Measurements from ENCODE around the gene EBLN1.

Gene EBLN1

DNA sequence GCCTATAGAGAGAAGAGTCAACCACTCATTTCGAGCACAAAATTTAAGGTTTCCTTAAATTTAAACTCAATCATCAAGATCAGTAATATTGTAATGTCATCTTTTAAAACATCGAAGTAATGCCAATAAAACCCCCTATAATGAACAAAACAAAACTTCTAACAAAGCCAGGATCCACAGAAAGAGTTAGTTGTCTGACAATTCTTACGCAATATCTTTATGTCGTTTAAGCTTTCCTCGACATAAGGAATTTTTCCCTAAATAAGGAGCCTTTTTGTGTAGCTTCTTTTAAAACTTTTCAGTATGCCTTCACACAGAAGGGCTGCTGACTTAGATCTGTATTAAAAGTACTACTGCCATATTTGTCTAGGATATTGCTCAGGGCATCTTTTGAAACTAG, 7.5 kb downstream of the EBLN1 start:
- H3K4me1 Mint-ChIP-seq (ENCODE audit: low read depth), result no peaks in the 10 kb centered on the region
- no peaks in the 10 kb centered on the region for H3K9me3 Mint-ChIP-seq
- H3K27ac Mint-ChIP-seq, result no peak overlapping the region
- intact Hi-C loops (cut with micrococcal nuclease), result no loop called here
- no peaks in the 10 kb centered on the region for H3K27me3 Mint-ChIP-seq
- no peak overlapping the region for H3K4me3 Mint-ChIP-seq
- no peaks in the 10 kb centered on the region for H3K36me3 Mint-ChIP-seq (ENCODE audit: low read depth)

DNA sequence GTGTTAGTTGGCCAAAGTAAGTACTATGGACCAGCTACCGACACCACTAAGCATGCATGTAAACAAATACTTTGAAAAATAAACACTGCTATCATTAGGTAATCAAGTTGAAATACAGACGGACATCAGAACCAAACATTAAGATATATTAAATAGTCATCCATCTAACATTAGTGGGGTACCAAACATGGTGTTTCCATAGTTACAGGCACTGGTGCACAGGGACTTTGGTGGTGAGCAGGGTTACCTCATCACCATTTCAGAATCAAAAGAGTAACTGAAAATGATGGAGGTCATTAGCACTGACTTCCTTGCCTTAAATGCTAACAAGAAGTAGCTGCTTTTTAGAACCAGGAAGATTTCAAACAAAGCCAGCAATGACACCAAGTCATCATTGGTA, 23.9 kb downstream of the EBLN1 start:
- Mint-ChIP-seq H3K36me3 (ENCODE audit: low read depth) (no peaks in the 10 kb centered on the region), H3K4me3 (no peak overlapping the region), H3K27ac (no peak overlapping the region), H3K27me3 (no peaks in the 10 kb centered on the region), H3K4me1 (ENCODE audit: low read depth) (no peaks in the 10 kb centered on the region), H3K9me3 (no peaks in the 10 kb centered on the region)
- intact Hi-C loops (cut with micrococcal nuclease), result no loop called here

DNA sequence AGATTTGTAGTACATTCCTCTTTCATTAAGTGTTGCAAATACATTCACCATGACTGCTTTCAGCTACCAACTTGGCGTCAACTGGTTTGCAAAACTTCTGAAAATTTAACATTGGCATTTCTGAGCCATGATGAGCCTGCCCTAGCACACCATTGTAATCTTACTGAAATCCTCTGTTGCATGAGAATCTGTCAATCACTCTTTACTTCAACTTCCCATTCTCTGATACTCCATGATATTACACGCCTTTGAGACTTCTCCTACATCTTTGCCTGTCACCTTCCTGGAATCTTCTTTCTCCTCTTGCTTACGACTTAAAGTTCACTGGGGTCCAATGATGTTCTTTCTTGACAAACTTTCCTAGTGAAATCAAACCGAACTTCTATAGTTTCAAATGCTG, 32.2 kb downstream of the EBLN1 start:
- Mint-ChIP-seq H3K4me1 (ENCODE audit: low read depth) (no peaks in the 10 kb centered on the region), H3K27me3 (no peaks in the 10 kb centered on the region), H3K4me3 (no peak overlapping the region), H3K36me3 (ENCODE audit: low read depth) (no peaks in the 10 kb centered on the region), H3K9me3 (no peaks in the 10 kb centered on the region), H3K27ac (no peak overlapping the region)
- intact Hi-C loops (cut with micrococcal nuclease), result no loop called here

DNA sequence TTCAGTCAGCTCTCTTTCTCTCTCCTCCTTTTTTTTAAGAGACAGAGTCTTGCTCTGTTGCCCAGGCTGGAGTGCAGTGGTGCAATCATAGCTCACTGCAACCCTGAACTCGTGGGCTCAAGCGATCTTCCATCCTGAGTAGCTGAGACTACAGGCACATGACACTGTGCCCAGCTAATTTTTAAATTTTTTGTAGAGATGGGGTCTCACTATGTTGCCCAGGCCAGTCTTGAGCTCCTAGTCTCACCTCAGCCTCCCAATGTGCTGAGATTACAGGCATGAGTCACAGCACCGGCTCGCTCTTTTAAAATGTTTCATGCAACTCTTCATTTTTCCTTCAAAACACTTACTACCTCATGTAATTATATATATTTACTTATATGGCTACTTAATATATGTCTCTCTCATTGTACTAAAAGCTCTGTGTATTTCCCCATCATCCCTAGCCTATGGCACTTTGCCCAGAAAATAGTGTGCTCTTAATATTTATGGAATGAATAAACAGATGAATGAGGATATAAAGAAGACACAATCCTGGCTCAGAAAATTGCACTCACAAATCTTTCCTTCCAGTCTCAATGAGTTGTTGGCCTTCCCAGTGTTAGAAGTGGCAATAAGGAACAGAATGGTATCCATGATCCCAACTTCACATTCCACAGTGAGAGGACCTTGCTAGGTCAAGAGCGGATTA, 33.9 kb downstream of the EBLN1 start:
- Mint-ChIP-seq H3K27me3 (no peaks in the 10 kb centered on the region), H3K4me3 (no peak overlapping the region), H3K27ac (no peak overlapping the region), H3K9me3 (no peaks in the 10 kb centered on the region), H3K36me3 (ENCODE audit: low read depth) (no peaks in the 10 kb centered on the region), H3K4me1 (ENCODE audit: low read depth) (no peaks in the 10 kb centered on the region)
- intact Hi-C loops (cut with micrococcal nuclease), result no loop called here

DNA sequence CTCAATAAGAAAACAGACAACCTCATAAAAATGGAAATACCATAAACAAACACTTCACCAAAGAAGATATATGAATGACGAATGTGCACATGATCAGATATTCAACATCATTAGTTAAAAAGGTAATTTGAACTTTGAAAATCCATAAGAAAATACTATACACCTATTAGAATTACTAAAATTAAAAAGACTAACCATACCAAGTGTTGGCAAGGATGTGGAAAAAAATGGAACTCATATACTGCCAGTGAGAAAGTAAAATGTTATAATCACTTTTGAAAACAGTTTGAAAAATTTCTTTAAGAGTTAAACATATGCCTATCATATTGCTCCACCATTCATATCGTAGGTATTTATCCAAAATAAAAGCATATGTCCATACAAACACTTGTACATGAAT, 37.1 kb downstream of the EBLN1 start:
- intact Hi-C loops (cut with micrococcal nuclease), result no loop called here
- no peak overlapping the region for H3K27ac Mint-ChIP-seq
- no peak overlapping the region for H3K4me3 Mint-ChIP-seq
- no peaks in the 10 kb centered on the region for H3K9me3 Mint-ChIP-seq
- H3K27me3 Mint-ChIP-seq, result no peaks in the 10 kb centered on the region
- H3K36me3 Mint-ChIP-seq (ENCODE audit: low read depth), result no peaks in the 10 kb centered on the region
- H3K4me1 Mint-ChIP-seq (ENCODE audit: low read depth), result no peaks in the 10 kb centered on the region

DNA sequence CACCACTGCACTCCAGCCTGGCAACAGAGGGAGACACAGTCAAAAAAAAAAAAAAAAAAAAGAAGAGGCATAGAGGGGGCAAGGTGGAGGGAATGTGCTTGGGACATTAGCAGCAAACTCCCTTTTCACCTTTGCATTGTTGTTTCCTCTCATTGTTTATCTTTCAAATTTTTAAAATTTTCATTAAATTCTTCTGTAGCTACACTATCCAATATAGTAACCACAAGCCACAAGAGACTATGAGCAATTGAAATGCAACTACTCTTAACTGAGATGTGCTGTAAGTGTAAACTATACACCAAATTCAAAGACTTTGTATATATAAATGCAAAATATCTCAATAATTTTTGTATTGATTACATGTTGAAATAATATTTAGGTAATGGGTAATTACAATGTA, 43.4 kb downstream of the EBLN1 start:
- intact Hi-C loops (cut with micrococcal nuclease), result no loop called here
- no peak overlapping the region for H3K27ac Mint-ChIP-seq
- H3K36me3 Mint-ChIP-seq (ENCODE audit: low read depth), result no peaks in the 10 kb centered on the region
- H3K9me3 Mint-ChIP-seq, result peaks cover 10% of the 10 kb centered on the region
- no peaks in the 10 kb centered on the region for H3K4me1 Mint-ChIP-seq (ENCODE audit: low read depth)
- no peak overlapping the region for H3K4me3 Mint-ChIP-seq
- no peaks in the 10 kb centered on the region for H3K27me3 Mint-ChIP-seq

DNA sequence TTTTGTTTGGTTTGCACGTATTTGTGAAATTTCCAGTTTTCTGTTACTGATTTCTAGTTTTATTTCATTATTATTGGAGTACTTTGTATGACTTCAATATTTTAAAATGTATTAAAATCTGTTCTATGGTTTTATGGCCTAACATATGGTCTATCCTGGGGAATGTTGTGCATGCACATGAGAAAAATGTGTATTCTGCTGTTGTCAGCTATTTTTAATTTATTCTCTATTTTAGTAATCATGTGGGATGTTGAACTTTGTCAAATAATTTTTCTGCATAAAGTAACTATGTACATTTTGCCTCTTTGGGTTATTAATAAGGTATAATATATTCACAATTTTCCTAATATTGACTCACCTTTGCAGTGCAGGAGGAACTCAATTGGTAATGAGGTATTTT, 46.7 kb downstream of the EBLN1 start:
- Mint-ChIP-seq H3K4me3 (no peak overlapping the region), H3K36me3 (ENCODE audit: low read depth) (no peaks in the 10 kb centered on the region), H3K27me3 (no peaks in the 10 kb centered on the region), H3K9me3 (peaks cover 18% of the 10 kb centered on the region), H3K4me1 (ENCODE audit: low read depth) (no peaks in the 10 kb centered on the region), H3K27ac (no peak overlapping the region)
- intact Hi-C loops (cut with micrococcal nuclease), result no loop called here

DNA sequence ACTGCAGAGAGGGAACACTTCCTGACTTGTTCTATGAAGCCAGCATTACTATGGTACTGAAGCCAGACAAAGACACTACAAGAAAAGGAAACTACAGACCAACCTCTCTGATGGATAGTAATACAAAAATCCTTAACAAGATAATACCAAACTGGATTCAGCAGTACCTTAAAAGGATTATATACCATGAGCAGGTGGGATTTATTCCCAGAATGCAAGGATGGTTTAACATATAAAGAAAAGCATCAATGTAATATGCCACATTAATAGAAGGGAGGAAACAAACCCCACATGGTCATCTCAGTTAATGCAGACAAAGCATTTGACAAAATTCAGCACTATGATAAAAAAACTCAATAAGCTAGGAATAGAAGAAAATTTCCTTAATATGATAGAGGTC, 47.2 kb downstream of the EBLN1 start:
- intact Hi-C loops (cut with micrococcal nuclease), result no loop called here
- Mint-ChIP-seq H3K4me1 (ENCODE audit: low read depth) (no peaks in the 10 kb centered on the region), H3K27ac (no peak overlapping the region), H3K36me3 (ENCODE audit: low read depth) (no peaks in the 10 kb centered on the region), H3K27me3 (no peaks in the 10 kb centered on the region), H3K9me3 (peaks cover 18% of the 10 kb centered on the region), H3K4me3 (no peak overlapping the region)

DNA sequence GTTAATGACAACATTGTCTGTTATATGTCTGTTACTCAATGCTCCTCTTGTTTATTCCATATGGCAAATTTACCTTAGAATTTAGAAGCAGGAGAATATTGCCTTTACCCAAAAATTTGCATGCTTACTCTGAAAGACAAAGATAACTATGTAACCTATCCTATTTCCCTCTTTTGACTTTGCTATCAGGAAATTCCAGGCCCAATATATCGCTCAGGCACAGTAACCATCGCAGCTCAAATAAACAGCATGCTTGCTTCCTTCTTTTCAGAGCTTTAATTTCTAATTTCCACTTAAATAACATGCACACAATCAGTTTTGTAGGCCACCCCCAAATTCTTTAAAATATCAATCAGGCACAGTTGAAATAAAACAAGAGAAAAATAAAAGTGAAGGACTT, 57.8 kb downstream of the EBLN1 start:
- Mint-ChIP-seq H3K9me3 (no peaks in the 10 kb centered on the region), H3K27me3 (no peaks in the 10 kb centered on the region), H3K27ac (no peak overlapping the region), H3K4me1 (ENCODE audit: low read depth) (peaks cover 8% of the 10 kb centered on the region), H3K36me3 (ENCODE audit: low read depth) (no peaks in the 10 kb centered on the region), H3K4me3 (no peak overlapping the region)
- intact Hi-C loops (cut with micrococcal nuclease), result no loop called here

DNA sequence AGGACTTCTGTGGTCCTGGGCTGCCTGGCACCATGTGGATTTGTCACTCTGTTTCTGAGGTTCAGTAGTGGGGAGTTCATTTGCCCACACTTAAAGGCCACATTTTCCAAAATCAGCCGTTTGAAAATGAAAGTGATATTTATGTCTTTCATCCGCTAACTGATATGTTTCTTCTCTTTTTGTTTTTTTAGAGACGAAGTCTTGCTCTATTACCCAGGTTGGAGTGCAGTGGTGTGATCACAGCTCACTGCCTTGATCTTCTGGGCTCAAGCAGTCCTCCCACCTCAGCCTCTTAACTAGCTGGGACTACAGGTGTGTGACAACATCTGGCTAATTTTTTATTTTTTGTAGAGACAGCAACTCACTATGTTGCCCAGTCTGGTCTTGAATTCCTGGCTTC, 58.6 kb downstream of the EBLN1 start:
- no peaks in the 10 kb centered on the region for H3K9me3 Mint-ChIP-seq
- no peak overlapping the region for H3K4me3 Mint-ChIP-seq
- H3K4me1 Mint-ChIP-seq (ENCODE audit: low read depth), result peaks cover 8% of the 10 kb centered on the region
- no peaks in the 10 kb centered on the region for H3K27me3 Mint-ChIP-seq
- intact Hi-C loops (cut with micrococcal nuclease), result no loop called here
- H3K36me3 Mint-ChIP-seq (ENCODE audit: low read depth), result no peaks in the 10 kb centered on the region
- H3K27ac Mint-ChIP-seq, result no peak overlapping the region
